Measurements from ENCODE around the gene SLC6A20. TPM values are rescaled to one million over a fixed set of nuclear protein-coding genes. Genes with fewer than 3 reads are reported as not detected.

Gene SLC6A20
- total RNA-seq, 4 donors from 2014 or later, result 0.38 to 0.55 (median 0.44) TPM; not detected in 1

- DNase-seq (ENCODE audit: low spot score in 2 of 2), result no peak
- no peak overlapping the region for H3K4me3 ChIP-seq (ENCODE audit: low read depth, poor library complexity, severe bottlenecking)
- TF ChIP-seq CTCF (IDR thresholded peaks at IDR 0.05), result no peak
- TF ChIP-seq POLR2A (IDR thresholded peaks at IDR 0.05), result no peak
- WGBS, 2 donors, result 86 to 88% methylated on average over 3 of the region's 3 CpGs
- intact Hi-C loops (cut with DNase I; ENCODE audit: low total_unique reads), result no loop called here
Measured at GRCh38 chr3:45807133-45807532, 10.8 kb upstream of the SLC6A20 start.

GRCh38 chr3:45806072-45806471 is 9.7 kb upstream of the SLC6A20 start:
- intact Hi-C loops (cut with DNase I; ENCODE audit: low total_unique reads), result no loop called here
- TF ChIP-seq POLR2A (IDR thresholded peaks at IDR 0.05), result no peak
- TF ChIP-seq CTCF (IDR thresholded peaks at IDR 0.05), result no peak

GRCh38 chr3:45803252-45803935 is 7.1 kb upstream of the SLC6A20 start:
- WGBS, 2 donors, result 75 to 90% methylated on average over 5 of the region's 5 CpGs
- DNase-seq (ENCODE audit: low spot score in 2 of 2), result no peak
- H3K4me3 ChIP-seq (ENCODE audit: low read depth, poor library complexity, severe bottlenecking), result no peak overlapping the region
- intact Hi-C loops (cut with DNase I; ENCODE audit: low total_unique reads), result no loop called here
- TF ChIP-seq CTCF (IDR thresholded peaks at IDR 0.05) (no peak), POLR2A (IDR thresholded peaks at IDR 0.05) (no peak)

More at GRCh38 chr3:45806072-45806471, 9.7 kb upstream of the SLC6A20 start:
- DNase-seq (ENCODE audit: low spot score in 2 of 2), result no peak
- 87 to 90% methylated on average over 3 of the region's 3 CpGs for WGBS, 2 donors
- no peak overlapping the region for H3K4me3 ChIP-seq (ENCODE audit: low read depth, poor library complexity, severe bottlenecking)

- TF ChIP-seq CTCF (IDR thresholded peaks at IDR 0.05) (no peak), POLR2A (IDR thresholded peaks at IDR 0.05) (no peak)
- 79 to 80% methylated on average over 9 of the region's 9 CpGs for WGBS, 2 donors
- intact Hi-C loops (cut with DNase I; ENCODE audit: low total_unique reads), result no loop called here
- DNase-seq (ENCODE audit: low spot score in 2 of 2), result no peak
- no peak overlapping the region for H3K4me3 ChIP-seq (ENCODE audit: low read depth, poor library complexity, severe bottlenecking)
Measured at GRCh38 chr3:45802146-45802545, 5.8 kb upstream of the SLC6A20 start.

GRCh38 chr3:45800611-45801010 is 4.3 kb upstream of the SLC6A20 start:
- TF ChIP-seq CTCF (IDR thresholded peaks at IDR 0.05), result no peak
- TF ChIP-seq POLR2A (IDR thresholded peaks at IDR 0.05), result no peak

GRCh38 chr3:45799586-45799985 is 3.2 kb upstream of the SLC6A20 start:
- intact Hi-C loops (cut with DNase I; ENCODE audit: low total_unique reads), result no loop called here
- no peak for TF ChIP-seq CTCF (IDR thresholded peaks at IDR 0.05)
- no peak for TF ChIP-seq POLR2A (IDR thresholded peaks at IDR 0.05)
- DNase-seq (ENCODE audit: low spot score in 2 of 2), result peak in 1 of 2 donors; percentile 68
- H3K4me3 ChIP-seq (ENCODE audit: low read depth, poor library complexity, severe bottlenecking), result no peak overlapping the region
- 92% methylated on average over 2 of the region's 2 CpGs for WGBS, 2 donors

More at GRCh38 chr3:45800611-45801010, 4.3 kb upstream of the SLC6A20 start:
- WGBS, 2 donors, result 55 to 56% methylated on average over 4 of the region's 4 CpGs
- H3K4me3 ChIP-seq (ENCODE audit: low read depth, poor library complexity, severe bottlenecking), result no peak overlapping the region
- intact Hi-C loops (cut with DNase I; ENCODE audit: low total_unique reads), result no loop called here
- DNase-seq (ENCODE audit: low spot score in 2 of 2), result no peak

All from lower leg skin (tissue), 4 donors.